Measurements from ENCODE around the gene C22orf23. TPM values are rescaled to one million over a fixed set of nuclear protein-coding genes. Genes with fewer than 3 reads are reported as not detected.

C22orf23 gene
- total RNA-seq, 4 donors from 2014 or later: 0.85 TPM; not detected in 3

DNA sequence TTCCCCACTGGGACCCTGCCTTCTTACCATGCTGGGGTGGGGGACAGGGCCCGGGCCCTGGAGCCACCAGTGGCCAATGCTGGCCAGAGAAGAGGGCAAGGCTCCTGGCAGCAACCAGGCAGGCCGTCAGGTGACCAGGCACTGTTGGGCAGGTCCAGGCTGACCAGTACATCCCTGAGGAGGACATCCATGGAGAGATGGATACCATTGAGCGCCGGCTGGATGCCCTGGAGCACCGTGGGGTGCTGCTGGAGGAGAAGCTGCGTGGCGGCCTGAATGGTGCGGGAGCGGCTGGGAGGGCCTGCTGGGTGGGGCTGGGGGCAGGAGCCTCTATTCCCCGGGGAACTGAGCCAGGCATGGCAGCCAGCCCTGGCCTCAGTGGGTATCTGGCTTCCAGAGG lies 21.0 kb downstream of the C22orf23 start:
- H3K9me3 ChIP-seq: no peaks in the 10 kb centered on the region
- no peak overlapping the region for H3K4me3 ChIP-seq
- peaks cover 0 to 16% (median 4%) of the 10 kb centered on the region in 4 donors for H3K4me1 ChIP-seq
- no peaks in the 10 kb centered on the region for H3K27me3 ChIP-seq
- no peak for TF ChIP-seq POLR2A (IDR thresholded peaks at IDR 0.05)
- TF ChIP-seq, protein P1, sequence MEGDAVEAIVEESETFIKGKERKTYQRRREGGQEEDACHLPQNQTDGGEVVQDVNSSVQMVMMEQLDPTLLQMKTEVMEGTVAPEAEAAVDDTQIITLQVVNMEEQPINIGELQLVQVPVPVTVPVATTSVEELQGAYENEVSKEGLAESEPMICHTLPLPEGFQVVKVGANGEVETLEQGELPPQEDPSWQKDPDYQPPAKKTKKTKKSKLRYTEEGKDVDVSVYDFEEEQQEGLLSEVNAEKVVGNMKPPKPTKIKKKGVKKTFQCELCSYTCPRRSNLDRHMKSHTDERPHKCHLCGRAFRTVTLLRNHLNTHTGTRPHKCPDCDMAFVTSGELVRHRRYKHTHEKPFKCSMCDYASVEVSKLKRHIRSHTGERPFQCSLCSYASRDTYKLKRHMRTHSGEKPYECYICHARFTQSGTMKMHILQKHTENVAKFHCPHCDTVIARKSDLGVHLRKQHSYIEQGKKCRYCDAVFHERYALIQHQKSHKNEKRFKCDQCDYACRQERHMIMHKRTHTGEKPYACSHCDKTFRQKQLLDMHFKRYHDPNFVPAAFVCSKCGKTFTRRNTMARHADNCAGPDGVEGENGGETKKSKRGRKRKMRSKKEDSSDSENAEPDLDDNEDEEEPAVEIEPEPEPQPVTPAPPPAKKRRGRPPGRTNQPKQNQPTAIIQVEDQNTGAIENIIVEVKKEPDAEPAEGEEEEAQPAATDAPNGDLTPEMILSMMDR (IDR thresholded peaks at IDR 0.05): no peak
- peaks cover 0 to 60% (median 0%) of the 10 kb centered on the region in 3 donors for H3K36me3 ChIP-seq
- H3K27ac ChIP-seq: no peak overlapping the region
- no peak for DNase-seq

DNA sequence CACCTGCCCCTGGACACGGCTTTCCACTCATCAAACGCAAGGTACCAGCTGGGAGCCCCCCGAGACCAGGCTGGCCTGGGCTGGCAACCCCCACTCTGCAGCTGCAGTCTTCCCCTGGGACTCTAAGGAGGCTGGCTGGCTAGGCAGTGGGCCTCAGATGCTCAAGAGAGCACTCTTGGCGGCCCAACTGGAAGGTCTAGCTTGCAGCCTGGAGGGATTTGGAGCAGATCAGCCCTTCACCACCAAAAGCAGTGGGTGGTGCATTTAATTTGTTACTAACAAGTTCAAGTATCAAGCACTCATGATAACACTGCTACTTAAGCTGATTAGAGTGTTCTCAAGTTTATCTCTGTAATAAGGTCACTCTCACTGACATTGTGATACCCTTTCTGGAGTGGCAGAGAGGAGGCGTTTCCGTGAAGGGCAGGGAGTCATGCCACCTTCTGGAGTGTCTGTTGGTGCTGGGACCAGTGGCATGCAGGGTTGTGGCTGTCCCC lies 21.5 kb downstream of the C22orf23 start:
- peaks cover 0 to 16% (median 4%) of the 10 kb centered on the region in 4 donors for H3K4me1 ChIP-seq

DNA sequence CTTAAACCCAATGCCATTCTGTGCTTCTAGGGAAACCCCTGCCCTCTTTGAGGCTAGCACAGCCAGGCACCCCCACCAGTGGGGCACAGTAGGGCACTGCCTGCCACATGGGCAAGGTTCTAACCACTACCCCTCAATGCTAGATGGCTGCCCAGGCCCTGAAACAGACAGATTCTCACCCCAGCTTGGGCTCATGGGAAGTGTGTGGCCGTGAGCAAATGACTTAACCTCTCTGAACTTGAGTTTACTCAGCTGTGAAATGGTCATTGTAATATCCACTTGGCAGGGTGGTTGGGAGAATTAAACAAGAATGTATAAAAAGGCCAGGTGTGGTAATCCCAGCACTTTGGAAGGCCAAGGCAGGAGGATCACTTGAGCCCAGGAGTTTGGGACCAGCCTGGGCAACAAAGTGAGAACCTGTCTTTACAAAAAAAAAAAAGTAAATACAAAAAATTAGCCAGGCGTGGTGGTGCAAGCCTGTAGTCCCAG lies 22.4 kb downstream of the C22orf23 start:
- peaks cover 0 to 16% (median 4%) of the 10 kb centered on the region in 4 donors for H3K4me1 ChIP-seq
- DNase-seq: no peak
- H3K9me3 ChIP-seq: no peaks in the 10 kb centered on the region
- TF ChIP-seq, protein P1 (IDR thresholded peaks at IDR 0.05): no peak
- no peak for TF ChIP-seq POLR2A (IDR thresholded peaks at IDR 0.05)
- H3K4me3 ChIP-seq: no peak overlapping the region
- H3K27ac ChIP-seq: no peak overlapping the region
- peaks cover 0 to 65% (median 0%) of the 10 kb centered on the region in 3 donors for H3K36me3 ChIP-seq
- no peaks in the 10 kb centered on the region for H3K27me3 ChIP-seq

More for the DNA sequence above, 21.5 kb downstream of the C22orf23 start:
- Histone ChIP-seq H3K36me3 (peaks cover 0 to 60% (median 0%) of the 10 kb centered on the region in 3 donors), H3K27ac (no peak overlapping the region), H3K9me3 (no peaks in the 10 kb centered on the region), H3K4me3 (no peak overlapping the region), H3K27me3 (no peaks in the 10 kb centered on the region)
- TF ChIP-seq, protein P1 (IDR thresholded peaks at IDR 0.05): no peak
- no peak for TF ChIP-seq POLR2A (IDR thresholded peaks at IDR 0.05)
- DNase-seq: no peak

DNA sequence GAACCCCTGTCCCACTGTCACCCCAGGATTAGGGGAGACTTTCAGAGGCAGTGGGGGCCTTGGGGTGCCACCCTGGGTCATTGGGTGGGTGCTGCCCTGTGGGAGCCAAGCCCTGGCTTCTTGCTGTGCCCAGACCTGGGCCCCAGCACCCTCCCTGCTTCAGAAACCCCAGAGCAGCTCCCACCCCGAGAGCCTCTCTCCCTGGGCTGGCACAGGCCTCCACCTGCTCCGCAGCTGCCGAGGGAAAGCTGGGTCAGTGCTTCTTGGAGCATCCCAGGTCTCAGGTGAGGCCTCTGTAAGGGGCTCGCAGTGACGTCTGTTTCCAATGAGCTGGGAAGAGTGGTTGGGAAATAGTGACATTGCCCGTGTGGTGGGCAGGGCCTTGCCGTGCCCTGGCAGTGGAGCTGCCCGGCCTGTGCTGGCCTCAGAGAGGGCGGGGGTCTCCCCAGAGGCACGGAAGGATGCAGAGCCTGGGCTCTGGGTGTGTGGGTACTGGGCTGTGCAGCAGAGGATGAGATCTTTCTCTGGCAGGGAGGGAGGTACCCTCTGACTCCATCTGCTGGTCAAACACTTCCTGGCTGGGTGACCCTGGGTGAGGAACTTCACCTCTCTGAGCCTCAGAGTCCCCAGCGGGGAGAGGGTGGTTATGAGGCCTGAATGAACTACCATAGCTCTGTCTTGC lies 23.0 kb downstream of the C22orf23 start:
- no peaks in the 10 kb centered on the region for H3K9me3 ChIP-seq
- no peak overlapping the region for H3K4me3 ChIP-seq
- peaks cover 0 to 71% (median 0%) of the 10 kb centered on the region in 3 donors for H3K36me3 ChIP-seq
- TF ChIP-seq, protein P1 (IDR thresholded peaks at IDR 0.05): peak in 3 of 6 experiments; percentile 4 to 18 (median 14)
- no peak for TF ChIP-seq POLR2A (IDR thresholded peaks at IDR 0.05)
- no peak for DNase-seq
- no peak overlapping the region for H3K27ac ChIP-seq
- peaks cover 0 to 16% (median 4%) of the 10 kb centered on the region in 4 donors for H3K4me1 ChIP-seq
- H3K27me3 ChIP-seq: no peaks in the 10 kb centered on the region

DNA sequence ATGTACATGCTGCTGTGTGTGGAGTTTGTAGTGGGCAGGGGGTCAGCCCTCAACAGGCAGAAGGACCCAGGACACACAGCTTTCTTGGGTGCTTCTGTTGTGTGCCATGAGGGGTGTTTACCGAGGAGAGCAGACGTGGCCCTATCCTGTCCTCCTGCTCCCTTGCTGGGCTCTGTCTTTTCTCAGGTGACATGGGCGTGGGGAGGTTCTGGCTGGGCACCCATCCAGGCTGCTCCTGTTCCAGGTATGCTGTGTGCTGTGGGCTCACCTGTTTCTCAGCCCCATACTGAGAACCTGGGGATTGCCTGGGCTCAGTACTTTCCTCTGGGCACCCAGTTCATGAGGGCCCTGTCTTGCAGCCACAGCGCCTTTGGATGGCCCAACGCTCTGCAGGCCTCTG lies 24.0 kb downstream of the C22orf23 start:
- peaks cover 0 to 16% (median 4%) of the 10 kb centered on the region in 4 donors for H3K4me1 ChIP-seq

More for the DNA sequence above, 24.0 kb downstream of the C22orf23 start:
- DNase-seq: no peak
- TF ChIP-seq POLR2A (IDR thresholded peaks at IDR 0.05): no peak
- TF ChIP-seq, protein P1 (IDR thresholded peaks at IDR 0.05): no peak
- H3K27me3 ChIP-seq: no peaks in the 10 kb centered on the region
- H3K9me3 ChIP-seq: no peaks in the 10 kb centered on the region
- no peak overlapping the region for H3K27ac ChIP-seq
- H3K36me3 ChIP-seq: peaks cover 0 to 78% (median 0%) of the 10 kb centered on the region in 3 donors
- no peak overlapping the region for H3K4me3 ChIP-seq

All from Peyer's patch (tissue), 4 donors.